ENCODE data around the gene PDE1C. TPM values are rescaled to one million over a fixed set of nuclear protein-coding genes. Genes with fewer than 3 reads are reported as not detected.

PDE1C gene
- total and polyA plus RNA-seq, 2 donors (not counting 1 experiment from before 2014, with no cell fraction given) = 16.6 to 27.6 TPM

GRCh38 chr7:31710171-31710570 is 360.0 kb downstream of the PDE1C start:
- Histone ChIP-seq H3K27me3 (ENCODE audit: control insufficient read depth, insufficient read depth, low read length) (no peaks in the 10 kb centered on the region), H3K4me2 (ENCODE audit: extremely low read depth, insufficient read depth, low read length) (no peak overlapping the region), H4K20me1 (ENCODE audit: control insufficient read depth, extremely low read depth, insufficient read depth, low read length) (no peaks in the 10 kb centered on the region), H3K4me3 (replicated peaks in 1 of 4; ENCODE audit: control extremely low read depth in 1 of 4, insufficient read depth in 1 of 4, low read depth in 3 of 4, low read length in 4 of 4) (no peak overlapping the region), H3K27ac (ENCODE audit: insufficient read depth, low read length) (no peak overlapping the region), H3K79me2 (ENCODE audit: control insufficient read depth, insufficient read depth, low read length) (no peaks in the 10 kb centered on the region), H2AFZ (ENCODE audit: low read length) (no peak overlapping the region), H3K9me3 (ENCODE audit: control insufficient read depth, insufficient read depth, low read depth, low read length) (no peaks in the 10 kb centered on the region), H3K9ac (ENCODE audit: insufficient read depth, low read length) (no peak overlapping the region), H3K4me1 (ENCODE audit: control insufficient read depth, extremely low read depth, insufficient read depth, low read length) (no peaks in the 10 kb centered on the region), H3K36me3 (ENCODE audit: control insufficient read depth, insufficient read depth, low read length) (no peaks in the 10 kb centered on the region)
- DNase-seq (ENCODE audit: low read depth in 2 of 2) = no peak
- no peak for TF ChIP-seq EZH2 (IDR thresholded peaks at IDR 0.05; ENCODE audit: low read length, missing control alignments)
- TF ChIP-seq, protein P1, sequence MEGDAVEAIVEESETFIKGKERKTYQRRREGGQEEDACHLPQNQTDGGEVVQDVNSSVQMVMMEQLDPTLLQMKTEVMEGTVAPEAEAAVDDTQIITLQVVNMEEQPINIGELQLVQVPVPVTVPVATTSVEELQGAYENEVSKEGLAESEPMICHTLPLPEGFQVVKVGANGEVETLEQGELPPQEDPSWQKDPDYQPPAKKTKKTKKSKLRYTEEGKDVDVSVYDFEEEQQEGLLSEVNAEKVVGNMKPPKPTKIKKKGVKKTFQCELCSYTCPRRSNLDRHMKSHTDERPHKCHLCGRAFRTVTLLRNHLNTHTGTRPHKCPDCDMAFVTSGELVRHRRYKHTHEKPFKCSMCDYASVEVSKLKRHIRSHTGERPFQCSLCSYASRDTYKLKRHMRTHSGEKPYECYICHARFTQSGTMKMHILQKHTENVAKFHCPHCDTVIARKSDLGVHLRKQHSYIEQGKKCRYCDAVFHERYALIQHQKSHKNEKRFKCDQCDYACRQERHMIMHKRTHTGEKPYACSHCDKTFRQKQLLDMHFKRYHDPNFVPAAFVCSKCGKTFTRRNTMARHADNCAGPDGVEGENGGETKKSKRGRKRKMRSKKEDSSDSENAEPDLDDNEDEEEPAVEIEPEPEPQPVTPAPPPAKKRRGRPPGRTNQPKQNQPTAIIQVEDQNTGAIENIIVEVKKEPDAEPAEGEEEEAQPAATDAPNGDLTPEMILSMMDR (conservative IDR thresholded peaks at IDR 0.05 in 1 of 2, IDR thresholded peaks at IDR 0.05 in 1 of 2; ENCODE audit: low read depth in 1 of 2, low read length in 2 of 2) = no peak

DNA sequence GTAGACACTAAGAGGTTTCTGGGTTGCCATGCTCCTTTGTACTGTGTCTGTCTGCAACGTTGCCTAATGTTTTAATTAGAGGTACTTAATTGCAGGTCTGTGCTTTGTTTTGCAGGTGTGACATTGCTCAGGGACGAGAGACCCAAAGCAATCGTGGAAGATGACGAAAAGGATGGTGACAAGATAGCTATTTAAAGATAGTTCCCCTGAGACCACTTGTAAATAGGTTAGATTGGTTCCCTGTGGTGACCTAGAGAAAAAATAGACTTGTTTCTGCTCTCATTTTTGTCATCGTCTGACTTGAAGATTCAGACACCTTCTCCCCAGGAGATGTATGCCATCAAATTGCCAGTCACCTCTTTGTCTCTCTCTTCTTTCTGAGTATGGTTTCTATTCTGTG is 363.1 kb downstream of the PDE1C start:
- Histone ChIP-seq H3K9me3 (ENCODE audit: control insufficient read depth, insufficient read depth, low read depth, low read length) (no peaks in the 10 kb centered on the region), H3K4me2 (ENCODE audit: extremely low read depth, insufficient read depth, low read length) (no peak overlapping the region), H3K27ac (ENCODE audit: insufficient read depth, low read length) (no peak overlapping the region), H3K79me2 (ENCODE audit: control insufficient read depth, insufficient read depth, low read length) (no peaks in the 10 kb centered on the region), H3K9ac (ENCODE audit: insufficient read depth, low read length) (no peak overlapping the region), H3K4me1 (ENCODE audit: control insufficient read depth, extremely low read depth, insufficient read depth, low read length) (no peaks in the 10 kb centered on the region), H3K27me3 (ENCODE audit: control insufficient read depth, insufficient read depth, low read length) (no peaks in the 10 kb centered on the region), H3K36me3 (ENCODE audit: control insufficient read depth, insufficient read depth, low read length) (no peaks in the 10 kb centered on the region), H4K20me1 (ENCODE audit: control insufficient read depth, extremely low read depth, insufficient read depth, low read length) (no peaks in the 10 kb centered on the region), H3K4me3 (replicated peaks in 1 of 4; ENCODE audit: control extremely low read depth in 1 of 4, insufficient read depth in 1 of 4, low read depth in 3 of 4, low read length in 4 of 4) (no peak overlapping the region), H2AFZ (ENCODE audit: low read length) (no peak overlapping the region)
- no peak for TF ChIP-seq EZH2 (IDR thresholded peaks at IDR 0.05; ENCODE audit: low read length, missing control alignments)
- TF ChIP-seq, protein P1 (conservative IDR thresholded peaks at IDR 0.05 in 1 of 2, IDR thresholded peaks at IDR 0.05 in 1 of 2; ENCODE audit: low read depth in 1 of 2, low read length in 2 of 2) = no peak
- DNase-seq (ENCODE audit: low read depth in 2 of 2) = no peak

DNA sequence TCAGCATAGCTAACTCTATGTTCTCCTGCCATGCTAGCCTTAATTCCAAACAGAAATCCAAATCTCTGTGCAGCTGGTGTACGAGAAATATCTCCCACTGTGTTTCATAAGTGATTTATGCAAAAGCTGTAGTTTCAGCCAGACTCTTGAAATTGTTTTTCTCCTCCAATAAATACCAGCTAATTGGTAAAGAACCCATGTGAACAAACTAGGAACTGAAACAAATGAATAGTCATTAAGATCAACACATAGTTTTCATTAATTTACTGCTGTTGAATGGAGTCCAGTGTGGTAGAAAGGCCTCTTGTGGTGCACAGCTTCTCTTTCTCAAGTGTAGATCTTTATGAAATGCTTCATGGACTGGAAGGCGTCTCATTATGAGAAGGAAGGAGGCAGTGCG is 364.8 kb downstream of the PDE1C start:
- Histone ChIP-seq H3K79me2 (ENCODE audit: control insufficient read depth, insufficient read depth, low read length) (no peaks in the 10 kb centered on the region), H3K4me3 (replicated peaks in 1 of 4; ENCODE audit: control extremely low read depth in 1 of 4, insufficient read depth in 1 of 4, low read depth in 3 of 4, low read length in 4 of 4) (no peak overlapping the region), H3K9me3 (ENCODE audit: control insufficient read depth, insufficient read depth, low read depth, low read length) (no peaks in the 10 kb centered on the region), H3K4me2 (ENCODE audit: extremely low read depth, insufficient read depth, low read length) (no peak overlapping the region), H3K27me3 (ENCODE audit: control insufficient read depth, insufficient read depth, low read length) (no peaks in the 10 kb centered on the region), H3K4me1 (ENCODE audit: control insufficient read depth, extremely low read depth, insufficient read depth, low read length) (no peaks in the 10 kb centered on the region), H2AFZ (ENCODE audit: low read length) (no peak overlapping the region), H4K20me1 (ENCODE audit: control insufficient read depth, extremely low read depth, insufficient read depth, low read length) (no peaks in the 10 kb centered on the region), H3K36me3 (ENCODE audit: control insufficient read depth, insufficient read depth, low read length) (no peaks in the 10 kb centered on the region), H3K27ac (ENCODE audit: insufficient read depth, low read length) (no peak overlapping the region), H3K9ac (ENCODE audit: insufficient read depth, low read length) (no peak overlapping the region)
- DNase-seq (ENCODE audit: low read depth in 2 of 2) = no peak
- TF ChIP-seq EZH2 (IDR thresholded peaks at IDR 0.05; ENCODE audit: low read length, missing control alignments) = no peak
- TF ChIP-seq, protein P1 (conservative IDR thresholded peaks at IDR 0.05 in 1 of 2, IDR thresholded peaks at IDR 0.05 in 1 of 2; ENCODE audit: low read depth in 1 of 2, low read length in 2 of 2) = no peak
